Ecto neural progenitor cell (in vitro differentiated cells): Measurements from ENCODE around the gene MAGOH.
"Not testable (repeated sequence)": the region's sequence is repeated elsewhere in the genome, so short reads cannot be mapped to it uniquely, and the experiment has no call there.

Experiments
- DNase-seq: peaks from one replicate; pipeline ENCODE4 v3.0.0-alpha.2; 2018; ENCODE audit warnings: low spot score

MAGOH gene

GRCh38 chr1:53220171-53220961, 18.0 kb downstream of the MAGOH start, which contains the start of gene CZIB:
CZIB (minus strand) TSS chr1:53220634; CDS start chr1:53220575, 59 bp downstream.
- DNase-seq, result peak; percentile 96

GRCh38 chr1:53219711-53220110, 18.6 kb downstream of the MAGOH start:
- no peak for DNase-seq

- DNase-seq, result no peak
Measured at GRCh38 chr1:53218201-53218600, 20.1 kb downstream of the MAGOH start.

GRCh38 chr1:53214376-53214940, 23.9 kb downstream of the MAGOH start:
- no peak for DNase-seq

- peak; percentile 27 for DNase-seq
Measured at GRCh38 chr1:53210954-53211353, 27.4 kb downstream of the MAGOH start.

- DNase-seq, result no peak
Measured at GRCh38 chr1:53210352-53210751, 28.0 kb downstream of the MAGOH start.

GRCh38 chr1:53207726-53208125, 30.6 kb downstream of the MAGOH start:
- DNase-seq, result no peak

GRCh38 chr1:53206735-53207379, 31.5 kb downstream of the MAGOH start:
- DNase-seq, result no peak

- peak; percentile 19 for DNase-seq
Measured at GRCh38 chr1:53206083-53206685, 32.1 kb downstream of the MAGOH start.

- DNase-seq, result not testable (repeated sequence)
Measured at GRCh38 chr1:53205496-53205895, 32.8 kb downstream of the MAGOH start.

- DNase-seq, result no peak
Measured at GRCh38 chr1:53203466-53203865, 34.9 kb downstream of the MAGOH start.

GRCh38 chr1:53198241-53198651, 40.1 kb downstream of the MAGOH start:
- no peak for DNase-seq

GRCh38 chr1:53197291-53198200, 40.8 kb downstream of the MAGOH start:
- no peak for DNase-seq

GRCh38 chr1:53196485-53197290, 41.6 kb downstream of the MAGOH start, which contains the start of gene CPT2:
CPT2 (plus strand) TSS chr1:53196824; CDS start chr1:53196944, 120 bp downstream.
- DNase-seq, result peak; percentile 92

- DNase-seq, result no peak
Measured at GRCh38 chr1:53196017-53196484, 42.3 kb downstream of the MAGOH start.

GRCh38 chr1:53195246-53196016, 42.9 kb downstream of the MAGOH start:
- DNase-seq, result no peak

- no peak for DNase-seq
Measured at GRCh38 chr1:53190210-53190611, 48.1 kb downstream of the MAGOH start.

- DNase-seq, result no peak
Measured at GRCh38 chr1:53189061-53189460, 49.3 kb downstream of the MAGOH start.

GRCh38 chr1:53188099-53188498, 50.2 kb downstream of the MAGOH start:
- no peak for DNase-seq

- no peak for DNase-seq
Measured at GRCh38 chr1:53187401-53187800, 50.9 kb downstream of the MAGOH start.
